Glutamatergic neuron (in vitro differentiated cells): Measurements from ENCODE around the gene RPS29. TPM values are rescaled to one million over a fixed set of nuclear protein-coding genes. Genes with fewer than 3 reads are reported as not detected.

Experiments
- DNase-seq: peaks from one replicate; pipeline ENCODE4 v3.0.0; 2022
- H3K27ac Mint-ChIP-seq: one replicate; pipeline ENCODE4 v1.8.0; 2020; ENCODE audit warnings: mild to moderate bottlenecking, mixed read lengths, inconsistent platforms; ENCODE audit not compliant: unreplicated experiment
- H3K27me3 Mint-ChIP-seq: one replicate; pipeline ENCODE4 v1.8.0; 2020; ENCODE audit warnings: mild to moderate bottlenecking, moderate library complexity, mixed read lengths, inconsistent platforms; ENCODE audit not compliant: unreplicated experiment
- H3K36me3 Mint-ChIP-seq: one replicate; pipeline ENCODE4 v1.8.0; 2020; ENCODE audit warnings: mild to moderate bottlenecking, mixed read lengths, inconsistent platforms; ENCODE audit not compliant: unreplicated experiment
- H3K4me1 Mint-ChIP-seq: one replicate; pipeline ENCODE4 v1.8.0; 2020; ENCODE audit warnings: mild to moderate bottlenecking, low read depth, mixed read lengths, inconsistent platforms; ENCODE audit not compliant: unreplicated experiment
- H3K4me3 Mint-ChIP-seq: one replicate; pipeline ENCODE4 v1.8.0; 2020; ENCODE audit warnings: mild to moderate bottlenecking, mixed read lengths, inconsistent platforms; ENCODE audit not compliant: unreplicated experiment
- H3K9me3 Mint-ChIP-seq: one replicate; pipeline ENCODE4 v1.8.0; 2020; ENCODE audit warnings: mild to moderate bottlenecking, moderate library complexity, mixed read lengths, inconsistent platforms; ENCODE audit not compliant: unreplicated experiment
- total RNA-seq: library from RNA; stranded (reverse); fragmentation: NEBNext Ultra II Directional; extraction: Animal tissue kit (Norgen Biotek cat#: 25700); gene quantifications from one replicate; pipeline ENCODE4 v1.2.1, GENCODE V29; 2021; ENCODE audit not compliant: unreplicated experiment
- TF ChIP-seq, protein P1 (sequence below): fragments of 200-600 bp; sonication (generic); IDR thresholded peaks from one replicate; pipeline ENCODE4 v1.5.0; 2021; ENCODE audit not compliant: partially characterized antibody, unreplicated experiment

Gene RPS29
- total RNA-seq, 1 donor from 2014 or later: 635 TPM

DNA sequence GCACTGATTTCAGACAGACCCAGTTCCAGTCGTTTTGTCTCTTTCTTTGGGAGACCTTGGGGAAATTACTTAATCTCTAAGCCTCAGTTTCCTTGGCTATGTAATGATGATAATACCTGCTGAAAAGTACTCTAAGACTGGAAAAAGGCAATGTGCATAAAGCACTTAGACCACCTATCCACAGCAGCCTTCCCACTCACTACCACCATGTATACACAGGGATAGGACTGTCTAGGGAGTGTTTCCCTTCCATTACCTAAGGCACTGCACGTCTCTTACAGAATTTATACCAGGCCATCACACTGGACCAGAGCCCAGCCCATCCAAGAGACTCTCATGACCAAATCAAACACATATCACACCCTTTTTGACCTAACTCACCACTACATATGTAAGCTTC is 6.3 kb downstream of the RPS29 start:
- Mint-ChIP-seq H3K27ac (no peak overlapping the region), H3K27me3 (no peaks in the 10 kb centered on the region), H3K36me3 (no peaks in the 10 kb centered on the region), H3K4me1 (peaks cover 3% of the 10 kb centered on the region), H3K9me3 (peaks cover 1% of the 10 kb centered on the region), H3K4me3 (no peak overlapping the region)
- TF ChIP-seq, protein P1, sequence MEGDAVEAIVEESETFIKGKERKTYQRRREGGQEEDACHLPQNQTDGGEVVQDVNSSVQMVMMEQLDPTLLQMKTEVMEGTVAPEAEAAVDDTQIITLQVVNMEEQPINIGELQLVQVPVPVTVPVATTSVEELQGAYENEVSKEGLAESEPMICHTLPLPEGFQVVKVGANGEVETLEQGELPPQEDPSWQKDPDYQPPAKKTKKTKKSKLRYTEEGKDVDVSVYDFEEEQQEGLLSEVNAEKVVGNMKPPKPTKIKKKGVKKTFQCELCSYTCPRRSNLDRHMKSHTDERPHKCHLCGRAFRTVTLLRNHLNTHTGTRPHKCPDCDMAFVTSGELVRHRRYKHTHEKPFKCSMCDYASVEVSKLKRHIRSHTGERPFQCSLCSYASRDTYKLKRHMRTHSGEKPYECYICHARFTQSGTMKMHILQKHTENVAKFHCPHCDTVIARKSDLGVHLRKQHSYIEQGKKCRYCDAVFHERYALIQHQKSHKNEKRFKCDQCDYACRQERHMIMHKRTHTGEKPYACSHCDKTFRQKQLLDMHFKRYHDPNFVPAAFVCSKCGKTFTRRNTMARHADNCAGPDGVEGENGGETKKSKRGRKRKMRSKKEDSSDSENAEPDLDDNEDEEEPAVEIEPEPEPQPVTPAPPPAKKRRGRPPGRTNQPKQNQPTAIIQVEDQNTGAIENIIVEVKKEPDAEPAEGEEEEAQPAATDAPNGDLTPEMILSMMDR: no peak
- DNase-seq: no peak

DNA sequence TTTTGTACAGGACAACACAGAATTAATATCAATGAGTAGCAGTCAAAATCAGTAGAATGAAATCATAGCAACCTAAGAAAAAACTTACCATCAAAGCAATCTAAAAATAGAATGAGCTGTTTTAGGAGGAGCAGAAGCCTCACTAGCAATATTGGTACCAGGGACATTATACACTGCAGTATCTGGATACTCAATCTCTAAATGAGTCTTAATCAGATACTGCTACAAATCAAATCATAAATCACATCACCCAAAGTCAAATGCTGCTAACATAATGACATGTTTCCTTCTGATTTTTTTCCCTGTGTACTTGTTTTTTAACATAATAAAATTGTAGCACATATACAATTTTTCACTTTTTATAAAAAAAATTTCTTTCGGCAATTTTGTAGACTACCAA is 8.0 kb downstream of the RPS29 start:
- Mint-ChIP-seq H3K36me3 (no peaks in the 10 kb centered on the region), H3K27ac (no peak overlapping the region), H3K4me3 (no peak overlapping the region), H3K4me1 (peaks cover 1% of the 10 kb centered on the region), H3K9me3 (peaks cover 1% of the 10 kb centered on the region), H3K27me3 (no peaks in the 10 kb centered on the region)
- DNase-seq: no peak
- TF ChIP-seq, protein P1: no peak

DNA sequence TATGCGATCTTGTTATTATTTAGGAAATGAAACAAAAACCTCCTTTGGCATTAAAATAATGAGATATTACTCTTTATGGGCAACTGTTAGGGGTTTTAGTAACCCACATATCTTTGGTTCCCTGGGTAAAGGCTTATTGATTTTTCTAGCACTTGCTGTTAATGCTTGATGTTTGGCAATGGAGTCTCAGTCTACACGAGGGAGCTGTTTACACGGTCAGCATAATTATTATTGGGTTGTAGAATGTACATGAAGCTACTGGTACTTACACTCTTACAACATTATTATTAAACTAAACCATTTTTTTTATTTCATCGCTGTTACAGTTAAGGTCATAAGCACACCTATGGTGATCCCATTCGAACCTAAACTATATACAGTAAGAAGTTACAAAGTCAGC is 12.1 kb downstream of the RPS29 start:
- Mint-ChIP-seq H3K27me3 (peaks cover 1% of the 10 kb centered on the region), H3K4me3 (no peak overlapping the region), H3K4me1 (no peaks in the 10 kb centered on the region), H3K9me3 (no peaks in the 10 kb centered on the region), H3K36me3 (no peaks in the 10 kb centered on the region), H3K27ac (no peak overlapping the region)
- TF ChIP-seq, protein P1: no peak
- no peak for DNase-seq

DNA sequence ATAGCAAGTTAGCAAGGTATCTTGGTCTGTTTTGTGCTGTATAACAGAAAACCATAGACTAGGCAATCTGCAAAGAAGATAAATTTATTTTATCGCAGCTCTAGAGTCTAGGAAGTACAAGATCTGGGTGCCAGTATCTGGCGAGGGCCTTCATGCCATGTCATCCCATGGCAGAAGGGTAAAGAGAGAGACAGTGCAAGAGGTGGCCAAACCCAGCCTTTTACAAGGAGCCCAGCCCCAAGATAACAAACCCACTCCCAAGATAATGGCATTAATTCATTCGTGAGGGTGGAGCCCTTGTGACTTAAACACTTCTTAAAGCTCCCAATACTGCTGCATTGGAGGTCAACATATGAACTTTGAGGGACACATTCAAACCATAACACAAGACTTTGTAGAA is 16.9 kb downstream of the RPS29 start:
- Mint-ChIP-seq H3K36me3 (no peaks in the 10 kb centered on the region), H3K9me3 (no peaks in the 10 kb centered on the region), H3K27ac (no peak overlapping the region), H3K4me3 (no peak overlapping the region), H3K27me3 (peaks cover 1% of the 10 kb centered on the region), H3K4me1 (no peaks in the 10 kb centered on the region)
- no peak for DNase-seq
- TF ChIP-seq, protein P1: no peak

DNA sequence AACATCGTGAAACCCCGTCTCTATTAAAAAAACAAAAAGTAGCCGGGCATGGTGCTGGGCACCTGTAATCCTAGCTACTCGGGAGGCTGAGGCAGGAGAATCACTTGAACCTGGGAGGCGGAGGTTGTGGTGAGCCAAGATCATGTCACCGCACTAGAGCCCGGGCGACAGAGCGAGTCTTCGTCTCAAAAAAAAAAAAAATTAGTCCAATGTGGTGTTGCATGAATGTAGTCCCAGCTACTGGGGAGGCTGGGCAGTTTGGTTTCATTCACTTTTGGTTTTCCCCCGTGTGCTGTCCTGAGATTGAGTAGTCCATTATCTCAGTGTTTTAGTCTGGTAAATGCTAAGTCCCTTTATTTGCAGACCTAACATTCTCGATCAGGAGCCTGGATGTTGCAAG is 19.5 kb downstream of the RPS29 start:
- H3K36me3 Mint-ChIP-seq: peaks cover 6% of the 10 kb centered on the region
- no peaks in the 10 kb centered on the region for H3K4me1 Mint-ChIP-seq
- no peaks in the 10 kb centered on the region for H3K27me3 Mint-ChIP-seq
- peaks cover 2% of the 10 kb centered on the region for H3K9me3 Mint-ChIP-seq
- TF ChIP-seq, protein P1: no peak
- H3K27ac Mint-ChIP-seq: no peak overlapping the region
- no peak overlapping the region for H3K4me3 Mint-ChIP-seq
- DNase-seq: no peak
